HL-60 (cell line): ENCODE data around the gene CRYBG3.

Experiments
- DNase-seq, 2 experiments: peaks; one replicate each; pipeline ENCODE4 v3.0.0-alpha.2; 2010 to 2020; ENCODE audit warnings: low read depth in 1 of 2, low spot score in 1 of 2
- H3K27ac ChIP-seq: fragments of 250-450 bp; sonication (Bioruptor Pico); replicated peaks from 2 replicates; pipeline ENCODE4 v1.5.1; 2020; ENCODE audit warnings: mild to moderate bottlenecking, moderate library complexity
- H3K27me3 ChIP-seq: fragments of 250-450 bp; sonication (Bioruptor Pico); 2 replicates; pipeline ENCODE4 v1.5.1; 2021; ENCODE audit warnings: mild to moderate bottlenecking, moderate library complexity; ENCODE audit not compliant: insufficient read depth, poor library complexity, severe bottlenecking
- H3K4me3 ChIP-seq: replicated peaks from 2 replicates; pipeline ENCODE4 v1.5.1; 2011; ENCODE audit warnings: mild to moderate bottlenecking, control low read depth, low read length; ENCODE audit not compliant: insufficient read depth
- GABPA ChIP-seq: IDR thresholded peaks from 2 replicates; pipeline ENCODE4 v1.6.1; 2012; ENCODE audit warnings: low read depth
- POLR2AphosphoS5 ChIP-seq: IDR thresholded peaks from 2 replicates; pipeline ENCODE4 v1.6.1; 2012; ENCODE audit warnings: low read depth
- SPI1 ChIP-seq: IDR thresholded peaks from 2 replicates; pipeline ENCODE4 v1.6.1; 2012; ENCODE audit warnings: low read depth, mild to moderate bottlenecking, borderline replicate concordance
- TF ChIP-seq, protein P1 (sequence below): IDR thresholded peaks from 2 replicates; pipeline ENCODE4 v1.6.1; 2012; ENCODE audit warnings: low read depth; ENCODE audit not compliant: insufficient replicate concordance
- TF ChIP-seq, protein P2 (sequence below): IDR thresholded peaks from one replicate; pipeline ENCODE4 v1.5.1; 2011; ENCODE audit warnings: low read length, control low read depth, inconsistent platforms; ENCODE audit not compliant: insufficient read depth

CRYBG3 gene

DNA sequence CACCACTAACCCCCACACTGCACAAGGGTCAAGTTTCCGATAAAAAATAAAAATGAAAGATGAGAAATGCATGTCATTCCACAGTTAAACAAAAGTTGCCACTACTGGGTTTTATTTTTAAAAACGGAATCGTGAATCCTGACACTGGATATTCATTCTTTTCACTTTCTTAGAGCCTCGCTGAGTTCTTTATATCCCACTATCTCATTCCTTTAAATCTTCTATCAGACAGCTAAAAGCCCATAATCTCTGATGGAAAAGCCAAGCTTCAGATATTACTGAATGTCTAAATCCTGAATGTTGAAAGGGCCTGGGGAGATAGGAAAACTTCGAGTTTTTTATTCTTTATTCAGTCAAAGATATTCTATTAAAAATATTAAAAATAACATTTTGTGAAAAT, 138.7 kb downstream of the CRYBG3 start:
- TF ChIP-seq, protein P1, sequence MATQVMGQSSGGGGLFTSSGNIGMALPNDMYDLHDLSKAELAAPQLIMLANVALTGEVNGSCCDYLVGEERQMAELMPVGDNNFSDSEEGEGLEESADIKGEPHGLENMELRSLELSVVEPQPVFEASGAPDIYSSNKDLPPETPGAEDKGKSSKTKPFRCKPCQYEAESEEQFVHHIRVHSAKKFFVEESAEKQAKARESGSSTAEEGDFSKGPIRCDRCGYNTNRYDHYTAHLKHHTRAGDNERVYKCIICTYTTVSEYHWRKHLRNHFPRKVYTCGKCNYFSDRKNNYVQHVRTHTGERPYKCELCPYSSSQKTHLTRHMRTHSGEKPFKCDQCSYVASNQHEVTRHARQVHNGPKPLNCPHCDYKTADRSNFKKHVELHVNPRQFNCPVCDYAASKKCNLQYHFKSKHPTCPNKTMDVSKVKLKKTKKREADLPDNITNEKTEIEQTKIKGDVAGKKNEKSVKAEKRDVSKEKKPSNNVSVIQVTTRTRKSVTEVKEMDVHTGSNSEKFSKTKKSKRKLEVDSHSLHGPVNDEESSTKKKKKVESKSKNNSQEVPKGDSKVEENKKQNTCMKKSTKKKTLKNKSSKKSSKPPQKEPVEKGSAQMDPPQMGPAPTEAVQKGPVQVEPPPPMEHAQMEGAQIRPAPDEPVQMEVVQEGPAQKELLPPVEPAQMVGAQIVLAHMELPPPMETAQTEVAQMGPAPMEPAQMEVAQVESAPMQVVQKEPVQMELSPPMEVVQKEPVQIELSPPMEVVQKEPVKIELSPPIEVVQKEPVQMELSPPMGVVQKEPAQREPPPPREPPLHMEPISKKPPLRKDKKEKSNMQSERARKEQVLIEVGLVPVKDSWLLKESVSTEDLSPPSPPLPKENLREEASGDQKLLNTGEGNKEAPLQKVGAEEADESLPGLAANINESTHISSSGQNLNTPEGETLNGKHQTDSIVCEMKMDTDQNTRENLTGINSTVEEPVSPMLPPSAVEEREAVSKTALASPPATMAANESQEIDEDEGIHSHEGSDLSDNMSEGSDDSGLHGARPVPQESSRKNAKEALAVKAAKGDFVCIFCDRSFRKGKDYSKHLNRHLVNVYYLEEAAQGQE, result no peak
- Histone ChIP-seq H3K27ac (no peak overlapping the region), H3K27me3 (no peaks in the 10 kb centered on the region), H3K4me3 (no peak overlapping the region)
- no peak for DNase-seq

DNA sequence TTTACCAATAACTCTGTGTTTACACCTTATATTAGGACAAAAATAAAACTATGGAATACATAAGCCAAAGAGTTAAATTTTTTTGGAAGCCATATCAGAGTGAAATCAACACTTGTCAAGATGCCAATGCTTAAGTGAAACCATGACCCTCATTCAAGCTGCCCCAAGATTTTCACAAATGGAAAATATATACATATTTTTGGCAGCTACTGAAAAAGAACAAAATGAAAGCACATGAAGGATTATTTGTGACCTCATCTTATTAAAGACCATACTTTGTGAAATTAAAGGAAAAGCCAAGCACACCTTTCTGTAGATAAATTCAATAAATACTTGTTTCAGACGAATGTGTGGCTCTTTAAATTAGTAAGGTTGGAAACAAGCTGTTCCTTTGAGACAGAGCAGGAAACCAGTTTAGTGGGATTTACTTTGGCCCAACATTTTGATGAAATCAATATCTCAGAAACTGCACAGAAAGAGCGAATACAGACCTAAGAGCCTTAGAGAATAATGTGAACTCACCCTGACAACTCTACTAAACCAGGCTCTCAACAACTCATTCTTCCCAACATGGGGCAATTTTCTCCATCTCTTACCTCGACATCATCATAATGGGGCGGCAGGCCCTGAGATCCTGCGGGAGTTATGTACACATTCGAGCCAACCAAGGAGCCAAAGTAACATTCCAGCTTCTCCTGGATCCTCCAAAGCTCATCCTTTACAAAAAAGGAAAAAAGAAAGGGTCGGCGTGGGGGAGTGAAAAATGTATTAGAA, 139.4 kb downstream of the CRYBG3 start:
- Histone ChIP-seq H3K27ac (no peak overlapping the region), H3K27me3 (no peaks in the 10 kb centered on the region), H3K4me3 (no peak overlapping the region)
- no peak for DNase-seq
- TF ChIP-seq, protein P2, sequence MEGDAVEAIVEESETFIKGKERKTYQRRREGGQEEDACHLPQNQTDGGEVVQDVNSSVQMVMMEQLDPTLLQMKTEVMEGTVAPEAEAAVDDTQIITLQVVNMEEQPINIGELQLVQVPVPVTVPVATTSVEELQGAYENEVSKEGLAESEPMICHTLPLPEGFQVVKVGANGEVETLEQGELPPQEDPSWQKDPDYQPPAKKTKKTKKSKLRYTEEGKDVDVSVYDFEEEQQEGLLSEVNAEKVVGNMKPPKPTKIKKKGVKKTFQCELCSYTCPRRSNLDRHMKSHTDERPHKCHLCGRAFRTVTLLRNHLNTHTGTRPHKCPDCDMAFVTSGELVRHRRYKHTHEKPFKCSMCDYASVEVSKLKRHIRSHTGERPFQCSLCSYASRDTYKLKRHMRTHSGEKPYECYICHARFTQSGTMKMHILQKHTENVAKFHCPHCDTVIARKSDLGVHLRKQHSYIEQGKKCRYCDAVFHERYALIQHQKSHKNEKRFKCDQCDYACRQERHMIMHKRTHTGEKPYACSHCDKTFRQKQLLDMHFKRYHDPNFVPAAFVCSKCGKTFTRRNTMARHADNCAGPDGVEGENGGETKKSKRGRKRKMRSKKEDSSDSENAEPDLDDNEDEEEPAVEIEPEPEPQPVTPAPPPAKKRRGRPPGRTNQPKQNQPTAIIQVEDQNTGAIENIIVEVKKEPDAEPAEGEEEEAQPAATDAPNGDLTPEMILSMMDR, result no peak
- TF ChIP-seq, protein P1, result no peak

DNA sequence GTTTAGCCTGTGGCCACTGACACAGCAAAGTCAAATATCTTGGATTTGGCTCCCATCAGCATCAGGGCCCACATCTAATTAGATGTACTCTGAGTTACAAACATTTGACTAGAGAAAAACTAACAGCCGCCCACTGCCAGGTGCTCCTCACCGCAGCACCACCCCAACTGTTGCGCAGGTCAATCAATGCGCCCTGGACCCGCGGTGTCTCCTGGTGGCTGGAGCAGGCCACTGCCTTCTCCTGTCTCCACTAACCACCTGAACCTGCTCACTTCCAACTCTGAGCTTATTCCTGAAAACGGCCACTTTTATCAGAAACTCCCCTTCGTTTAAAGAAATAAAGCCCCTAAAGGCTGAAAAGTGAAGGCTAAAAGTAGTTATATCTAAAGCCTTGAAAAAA, 146.2 kb downstream of the CRYBG3 start:
- H3K27ac ChIP-seq, result no peak overlapping the region
- TF ChIP-seq, protein P2, result no peak
- TF ChIP-seq SPI1, result no peak

DNA sequence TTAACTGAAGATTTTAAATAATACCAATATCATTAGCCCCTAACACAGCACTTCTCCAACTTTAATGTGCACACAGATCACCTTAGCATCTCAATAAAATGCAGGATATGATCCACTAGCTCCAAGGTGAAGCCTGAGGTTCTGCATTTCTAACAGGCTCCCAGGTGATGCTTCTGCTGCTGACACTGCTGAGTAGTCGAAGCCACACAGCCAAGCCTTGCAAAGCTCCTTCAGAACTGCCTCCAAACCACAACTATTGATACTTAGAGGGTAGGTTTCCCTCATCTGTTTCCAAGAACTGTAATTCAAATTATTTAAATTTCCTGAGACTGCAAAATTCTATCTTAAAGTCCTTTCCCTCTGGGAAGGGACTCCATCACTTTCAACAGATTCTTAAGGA, 146.6 kb downstream of the CRYBG3 start:
- no peak overlapping the region for H3K4me3 ChIP-seq
- no peak for DNase-seq
- TF ChIP-seq, protein P1, result no peak
- TF ChIP-seq SPI1, result no peak
- TF ChIP-seq, protein P2, result no peak
- no peak for TF ChIP-seq GABPA
- TF ChIP-seq POLR2AphosphoS5, result no peak
- H3K27me3 ChIP-seq, result no peaks in the 10 kb centered on the region
- no peak overlapping the region for H3K27ac ChIP-seq

More for the DNA sequence above, 146.2 kb downstream of the CRYBG3 start:
- Histone ChIP-seq H3K27me3 (no peaks in the 10 kb centered on the region), H3K4me3 (no peak overlapping the region)
- DNase-seq, result no peak
